Prostate gland (tissue), 2 donors: Measurements from ENCODE around the gene CLIP4.

Experiments
- CTCF ChIP-seq, 4 experiments: fragments of 200-600 bp in 2 of 4; fragments of 450-650 bp in 2 of 4; sonication (generic) in 2 of 4; IDR thresholded peaks; 1 replicate in 3 of 4; 2 replicates in 1 of 4; pipeline ENCODE4 v1.5.1; 2016 to 2019; ENCODE audit warnings: antibody characterized with exemption in 4 of 4, mild to moderate bottlenecking in 2 of 4, moderate library complexity in 2 of 4
- POLR2A ChIP-seq: fragments of 450-650 bp; IDR thresholded peaks from one replicate; pipeline ENCODE4 v1.6.1; 2016; ENCODE audit warnings: antibody characterized with exemption, mild to moderate bottlenecking
- POLR2AphosphoS5 ChIP-seq: sonication (generic); formaldehyde crosslinking; IDR thresholded peaks from one replicate; pipeline ENCODE4 v1.6.1; 2017; ENCODE audit warnings: antibody characterized with exemption

GRCh38 chr2:29196792-29197788 is 81.9 kb downstream of the CLIP4 start:
- peak; percentile 65 to 84 (median 80) for TF ChIP-seq CTCF (IDR thresholded peaks at IDR 0.05)
- TF ChIP-seq POLR2A: no peak
- TF ChIP-seq POLR2AphosphoS5: peak; percentile 48
